Measurements from ENCODE around the gene MACROD2.

Gene MACROD2

DNA sequence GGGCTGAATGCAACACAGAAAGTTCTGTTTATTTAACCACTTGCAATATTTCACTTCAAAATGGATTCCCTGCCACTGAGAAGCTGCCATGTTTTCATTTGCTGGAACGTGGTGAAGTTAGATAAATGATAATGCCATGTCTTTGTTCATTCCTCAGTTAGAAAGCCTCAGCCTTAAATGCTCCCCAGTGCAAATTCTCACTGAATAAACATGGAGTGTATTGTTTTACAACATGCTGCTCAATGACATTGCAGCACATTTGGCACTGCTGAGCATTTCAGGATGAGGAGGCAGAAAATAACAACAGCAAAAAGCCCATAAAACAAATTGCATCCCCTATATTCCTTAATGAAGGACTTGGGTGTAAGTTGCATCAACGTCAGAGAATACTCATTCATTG, 1255.9 kb downstream of the MACROD2 start:
- no peak overlapping the region for H3K4me3 ChIP-seq (ENCODE audit: low read depth, low read length)
- ChIA-PET CTCF (no interaction called here), POLR2A (no interaction called here)
- TF ChIP-seq, protein P1, sequence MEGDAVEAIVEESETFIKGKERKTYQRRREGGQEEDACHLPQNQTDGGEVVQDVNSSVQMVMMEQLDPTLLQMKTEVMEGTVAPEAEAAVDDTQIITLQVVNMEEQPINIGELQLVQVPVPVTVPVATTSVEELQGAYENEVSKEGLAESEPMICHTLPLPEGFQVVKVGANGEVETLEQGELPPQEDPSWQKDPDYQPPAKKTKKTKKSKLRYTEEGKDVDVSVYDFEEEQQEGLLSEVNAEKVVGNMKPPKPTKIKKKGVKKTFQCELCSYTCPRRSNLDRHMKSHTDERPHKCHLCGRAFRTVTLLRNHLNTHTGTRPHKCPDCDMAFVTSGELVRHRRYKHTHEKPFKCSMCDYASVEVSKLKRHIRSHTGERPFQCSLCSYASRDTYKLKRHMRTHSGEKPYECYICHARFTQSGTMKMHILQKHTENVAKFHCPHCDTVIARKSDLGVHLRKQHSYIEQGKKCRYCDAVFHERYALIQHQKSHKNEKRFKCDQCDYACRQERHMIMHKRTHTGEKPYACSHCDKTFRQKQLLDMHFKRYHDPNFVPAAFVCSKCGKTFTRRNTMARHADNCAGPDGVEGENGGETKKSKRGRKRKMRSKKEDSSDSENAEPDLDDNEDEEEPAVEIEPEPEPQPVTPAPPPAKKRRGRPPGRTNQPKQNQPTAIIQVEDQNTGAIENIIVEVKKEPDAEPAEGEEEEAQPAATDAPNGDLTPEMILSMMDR (IDR thresholded peaks at IDR 0.05; ENCODE audit: insufficient read depth, low read length, missing control alignments): no peak
- no peak for DNase-seq (ENCODE audit: low read depth, low spot score)

GRCh38 chr20:15252304-15252703, 1257.0 kb downstream of the MACROD2 start:
- ChIA-PET CTCF (no interaction called here), POLR2A (no interaction called here)
- DNase-seq (ENCODE audit: low read depth, low spot score): no peak
- no peak overlapping the region for H3K4me3 ChIP-seq (ENCODE audit: low read depth, low read length)
- TF ChIP-seq, protein P1 (IDR thresholded peaks at IDR 0.05; ENCODE audit: insufficient read depth, low read length, missing control alignments): no peak

- DNase-seq (ENCODE audit: low read depth, low spot score): no peak
- TF ChIP-seq, protein P1 (IDR thresholded peaks at IDR 0.05; ENCODE audit: insufficient read depth, low read length, missing control alignments): no peak
- no peak overlapping the region for H3K4me3 ChIP-seq (ENCODE audit: low read depth, low read length)
- ChIA-PET POLR2A (no interaction called here), CTCF (no interaction called here)
Measured at GRCh38 chr20:15253431-15253830, 1258.1 kb downstream of the MACROD2 start.

DNA sequence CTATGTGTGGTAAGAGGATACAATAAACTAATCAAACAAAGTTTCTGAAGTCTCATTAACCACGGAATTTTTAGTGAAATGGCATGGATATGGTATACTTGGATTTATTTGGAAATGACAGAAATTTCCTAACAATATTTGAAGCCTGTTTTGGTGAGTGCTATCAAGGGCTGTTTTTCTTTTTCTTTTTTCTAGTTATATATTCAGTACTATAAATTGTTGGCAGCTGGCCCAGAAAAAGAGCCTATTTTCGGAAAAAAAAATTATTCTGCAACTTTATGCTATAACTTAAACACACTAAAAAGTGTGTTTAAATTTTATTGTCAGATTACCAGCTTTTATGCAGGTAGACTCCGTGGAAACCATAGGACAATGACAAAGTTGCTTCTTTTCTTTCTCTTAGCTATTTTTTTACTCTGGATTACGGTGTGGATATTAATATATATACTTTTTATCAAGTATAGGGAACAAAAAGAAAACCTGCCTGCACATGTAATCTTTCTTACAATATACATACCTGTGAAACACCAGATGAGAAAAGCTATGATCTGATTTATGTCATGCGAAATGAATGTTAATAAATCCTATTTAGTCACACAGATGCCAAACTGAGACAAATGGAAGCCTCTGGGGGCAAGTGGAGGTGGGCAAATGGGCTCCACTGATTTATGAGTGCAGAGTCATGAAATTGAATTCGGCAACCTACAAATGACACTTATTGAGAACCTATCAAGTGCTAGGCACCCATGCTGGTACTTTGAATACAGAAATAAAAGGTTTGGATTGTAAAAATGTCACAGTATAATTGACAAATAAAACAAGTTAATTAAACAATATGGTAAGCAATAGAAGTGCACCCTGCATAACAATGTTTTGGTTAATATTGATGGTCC, 1261.6 kb downstream of the MACROD2 start:
- ChIA-PET POLR2A (no interaction called here), CTCF (no interaction called here)
- TF ChIP-seq, protein P1 (IDR thresholded peaks at IDR 0.05; ENCODE audit: insufficient read depth, low read length, missing control alignments): no peak
- no peak for DNase-seq (ENCODE audit: low read depth, low spot score)
- no peak overlapping the region for H3K4me3 ChIP-seq (ENCODE audit: low read depth, low read length)

- ChIA-PET CTCF (no interaction called here), POLR2A (no interaction called here)
- no peak overlapping the region for H3K4me3 ChIP-seq (ENCODE audit: low read depth, low read length)
- TF ChIP-seq, protein P1 (IDR thresholded peaks at IDR 0.05; ENCODE audit: insufficient read depth, low read length, missing control alignments): no peak
- no peak for DNase-seq (ENCODE audit: low read depth, low spot score)
Measured at GRCh38 chr20:15257569-15257870, 1262.2 kb downstream of the MACROD2 start.

- TF ChIP-seq, protein P1 (IDR thresholded peaks at IDR 0.05; ENCODE audit: insufficient read depth, low read length, missing control alignments): no peak
- H3K4me3 ChIP-seq (ENCODE audit: low read depth, low read length): no peak overlapping the region
- ChIA-PET POLR2A (no interaction called here), CTCF (no interaction called here)
- DNase-seq (ENCODE audit: low read depth, low spot score): no peak
Measured at GRCh38 chr20:15265581-15266309, 1270.4 kb downstream of the MACROD2 start.
